Measurements from ENCODE around the gene KCNJ9. TPM values are rescaled to one million over a fixed set of nuclear protein-coding genes. Genes with fewer than 3 reads are reported as not detected.

The KCNJ9 gene
- total RNA-seq, 1 donor from 2014 or later, result not detected

DNA sequence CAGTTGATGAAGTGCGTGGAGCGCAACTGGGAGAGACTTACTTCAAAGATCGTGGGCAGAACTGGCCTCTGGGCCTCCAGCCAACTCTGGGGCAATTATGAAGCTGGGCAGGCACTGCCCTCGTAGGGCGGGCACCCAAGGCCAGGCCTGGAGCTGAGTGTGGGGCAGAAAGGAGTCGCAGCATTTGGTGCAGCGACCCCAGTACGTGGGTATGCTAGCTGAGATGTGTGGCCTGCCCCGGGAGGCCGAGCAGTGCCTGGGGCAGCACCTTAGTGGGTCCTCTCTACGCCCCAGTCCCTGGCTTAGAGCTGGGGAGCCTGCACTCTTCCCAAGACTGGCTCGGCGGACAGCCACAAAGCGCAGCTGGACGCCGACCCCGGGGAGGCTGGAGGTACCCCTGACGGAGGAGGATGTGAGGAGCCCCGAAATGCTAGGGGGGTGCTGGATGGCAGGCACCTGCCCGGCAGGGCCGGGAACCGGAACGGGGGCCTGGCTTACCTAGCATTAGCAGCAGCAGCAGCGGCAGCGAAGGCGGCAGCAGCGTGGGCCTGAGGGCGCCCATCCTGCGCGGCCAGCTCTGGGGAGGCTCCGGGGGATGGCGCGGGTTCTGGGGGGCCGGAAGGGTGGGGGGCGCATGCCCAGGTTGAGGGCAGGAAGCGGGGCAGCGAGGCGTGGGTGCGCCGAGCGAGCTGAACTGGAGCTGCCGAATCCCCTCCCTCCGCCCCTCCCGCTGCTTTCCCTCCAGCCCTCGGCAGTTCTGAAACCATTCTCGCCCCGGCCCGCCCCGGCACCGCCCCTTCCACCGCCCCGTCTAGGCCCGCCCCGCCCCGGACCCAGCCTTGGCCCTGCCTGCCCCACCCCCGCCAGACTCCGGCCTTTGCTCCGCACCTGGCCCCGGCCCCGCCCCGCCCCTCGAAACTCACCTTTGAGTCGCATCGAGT lies 16.8 kb downstream of the KCNJ9 start, which contains the start of gene IGSF8:
TSS of gene IGSF8 (minus strand) at position 709 of the 941 bp plus-strand sequence. CDS start at position 562, 147 bp downstream.
- TF ChIP-seq, protein P1, sequence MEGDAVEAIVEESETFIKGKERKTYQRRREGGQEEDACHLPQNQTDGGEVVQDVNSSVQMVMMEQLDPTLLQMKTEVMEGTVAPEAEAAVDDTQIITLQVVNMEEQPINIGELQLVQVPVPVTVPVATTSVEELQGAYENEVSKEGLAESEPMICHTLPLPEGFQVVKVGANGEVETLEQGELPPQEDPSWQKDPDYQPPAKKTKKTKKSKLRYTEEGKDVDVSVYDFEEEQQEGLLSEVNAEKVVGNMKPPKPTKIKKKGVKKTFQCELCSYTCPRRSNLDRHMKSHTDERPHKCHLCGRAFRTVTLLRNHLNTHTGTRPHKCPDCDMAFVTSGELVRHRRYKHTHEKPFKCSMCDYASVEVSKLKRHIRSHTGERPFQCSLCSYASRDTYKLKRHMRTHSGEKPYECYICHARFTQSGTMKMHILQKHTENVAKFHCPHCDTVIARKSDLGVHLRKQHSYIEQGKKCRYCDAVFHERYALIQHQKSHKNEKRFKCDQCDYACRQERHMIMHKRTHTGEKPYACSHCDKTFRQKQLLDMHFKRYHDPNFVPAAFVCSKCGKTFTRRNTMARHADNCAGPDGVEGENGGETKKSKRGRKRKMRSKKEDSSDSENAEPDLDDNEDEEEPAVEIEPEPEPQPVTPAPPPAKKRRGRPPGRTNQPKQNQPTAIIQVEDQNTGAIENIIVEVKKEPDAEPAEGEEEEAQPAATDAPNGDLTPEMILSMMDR (conservative IDR thresholded peaks at IDR 0.05; ENCODE audit: low read depth, low read length), result no peak
- H3K4me3 ChIP-seq (ENCODE audit: low read depth, low read length), result peak within 1 kb of the TSS; percentile 88
- DNase-seq (ENCODE audit: low read depth), result no peak

DNA sequence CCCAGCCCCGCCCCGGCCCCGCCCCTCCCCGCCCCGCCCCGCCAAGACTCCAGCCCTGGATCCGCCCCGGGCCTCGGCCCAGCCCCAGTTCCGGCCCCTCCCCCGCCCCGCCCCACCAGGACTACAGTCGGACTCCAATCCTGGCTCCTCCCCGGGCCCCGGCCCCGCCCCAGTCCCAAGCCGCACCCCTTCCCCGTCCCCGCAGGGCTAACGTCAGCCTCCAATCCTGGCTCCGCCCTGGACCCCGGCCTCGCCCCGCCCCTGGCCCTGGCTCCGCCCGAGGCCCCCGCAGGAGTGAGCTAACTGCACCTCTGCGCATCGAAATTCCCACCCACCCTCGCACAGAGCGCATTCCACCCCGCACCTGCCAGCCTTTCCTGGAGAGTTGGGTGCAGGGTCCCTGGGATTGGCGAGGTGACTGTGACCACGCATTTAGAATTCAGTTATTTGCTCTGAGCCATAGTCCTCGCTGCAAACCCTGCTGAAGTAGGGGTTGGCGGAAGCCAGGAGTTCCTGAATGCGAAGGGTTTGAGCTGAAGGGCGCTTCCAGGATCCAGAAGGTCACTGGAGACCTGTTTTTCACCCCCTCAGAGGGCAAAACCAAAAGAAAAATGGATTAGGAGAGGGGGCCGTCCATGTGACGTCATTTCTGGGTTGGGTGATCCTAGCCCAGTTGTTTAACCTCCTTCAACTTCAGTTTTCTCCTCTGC lies 17.7 kb downstream of the KCNJ9 start:
- no peak for DNase-seq (ENCODE audit: low read depth)
- TF ChIP-seq, protein P1 (conservative IDR thresholded peaks at IDR 0.05; ENCODE audit: low read depth, low read length), result no peak
- H3K4me3 ChIP-seq (ENCODE audit: low read depth, low read length), result peak overlapping the region; percentile 59

DNA sequence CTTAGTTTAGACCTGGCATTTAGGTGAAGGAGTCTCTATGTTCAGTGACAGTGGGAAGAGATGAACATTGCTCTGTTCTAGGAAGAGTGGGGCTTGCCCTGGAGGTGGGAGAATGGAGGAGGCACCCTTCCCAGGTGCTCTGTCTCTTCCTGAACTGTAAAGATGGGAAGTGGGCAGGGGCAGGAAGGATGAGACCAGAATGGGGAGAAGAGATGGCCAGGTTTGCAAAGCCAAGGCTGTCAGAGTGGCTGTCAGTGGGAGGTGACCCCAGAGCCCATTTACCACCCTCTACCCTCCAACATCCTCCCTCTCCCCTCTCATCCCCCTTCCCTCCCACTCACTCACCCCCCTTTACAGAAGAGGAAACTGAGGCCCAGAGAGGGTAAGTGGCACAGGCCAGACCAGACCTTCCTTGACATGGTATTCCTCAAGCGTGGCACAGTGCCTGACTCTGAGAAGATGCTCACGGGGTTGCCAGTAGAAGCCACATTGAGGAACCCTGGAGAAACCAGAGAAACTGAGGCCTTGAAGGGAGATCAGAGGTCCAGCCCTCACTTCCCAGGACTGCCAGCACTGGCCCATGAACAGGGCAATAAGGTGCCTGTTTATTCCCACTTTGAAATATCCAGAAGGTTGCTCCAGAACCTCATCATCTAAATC lies 18.5 kb downstream of the KCNJ9 start:
- H3K4me3 ChIP-seq (ENCODE audit: low read depth, low read length), result no peak overlapping the region
- no peak for DNase-seq (ENCODE audit: low read depth)
- TF ChIP-seq, protein P1 (conservative IDR thresholded peaks at IDR 0.05; ENCODE audit: low read depth, low read length), result no peak

DNA sequence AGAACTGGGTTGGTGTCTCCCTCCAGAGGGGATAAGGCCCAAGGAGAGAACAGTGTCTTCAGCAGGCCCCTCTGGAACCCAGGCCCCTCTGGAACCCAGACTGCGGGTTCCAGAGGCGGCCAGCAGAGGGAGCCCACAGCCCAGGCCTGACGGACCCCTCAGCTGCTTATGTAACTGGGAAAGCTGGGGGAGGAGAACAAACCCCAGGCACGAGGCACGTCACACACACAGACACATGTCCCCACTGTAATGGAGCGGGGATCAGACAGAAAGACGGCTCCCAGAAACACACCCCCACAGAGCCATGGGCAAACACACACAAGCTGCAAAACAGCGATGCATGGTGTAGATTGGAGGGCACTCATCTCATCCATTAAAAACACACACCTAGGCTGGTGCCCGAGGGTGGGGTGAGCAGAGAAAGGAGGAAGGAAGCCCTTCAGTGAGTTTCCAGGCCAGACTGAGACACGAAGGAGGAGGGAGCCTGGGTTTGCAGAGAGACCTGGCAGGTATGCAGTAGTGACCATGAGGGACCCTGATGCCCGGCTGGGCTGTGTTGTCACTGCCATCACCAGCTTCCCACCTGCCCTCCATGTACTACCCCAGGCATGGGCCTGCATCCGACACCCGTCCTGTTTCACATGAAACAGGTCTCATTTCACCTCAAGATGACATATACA lies 19.8 kb downstream of the KCNJ9 start:
- H3K4me3 ChIP-seq (ENCODE audit: low read depth, low read length), result peak overlapping the region; percentile 4
- no peak for DNase-seq (ENCODE audit: low read depth)
- TF ChIP-seq, protein P1 (conservative IDR thresholded peaks at IDR 0.05; ENCODE audit: low read depth, low read length), result peak; percentile 96

DNA sequence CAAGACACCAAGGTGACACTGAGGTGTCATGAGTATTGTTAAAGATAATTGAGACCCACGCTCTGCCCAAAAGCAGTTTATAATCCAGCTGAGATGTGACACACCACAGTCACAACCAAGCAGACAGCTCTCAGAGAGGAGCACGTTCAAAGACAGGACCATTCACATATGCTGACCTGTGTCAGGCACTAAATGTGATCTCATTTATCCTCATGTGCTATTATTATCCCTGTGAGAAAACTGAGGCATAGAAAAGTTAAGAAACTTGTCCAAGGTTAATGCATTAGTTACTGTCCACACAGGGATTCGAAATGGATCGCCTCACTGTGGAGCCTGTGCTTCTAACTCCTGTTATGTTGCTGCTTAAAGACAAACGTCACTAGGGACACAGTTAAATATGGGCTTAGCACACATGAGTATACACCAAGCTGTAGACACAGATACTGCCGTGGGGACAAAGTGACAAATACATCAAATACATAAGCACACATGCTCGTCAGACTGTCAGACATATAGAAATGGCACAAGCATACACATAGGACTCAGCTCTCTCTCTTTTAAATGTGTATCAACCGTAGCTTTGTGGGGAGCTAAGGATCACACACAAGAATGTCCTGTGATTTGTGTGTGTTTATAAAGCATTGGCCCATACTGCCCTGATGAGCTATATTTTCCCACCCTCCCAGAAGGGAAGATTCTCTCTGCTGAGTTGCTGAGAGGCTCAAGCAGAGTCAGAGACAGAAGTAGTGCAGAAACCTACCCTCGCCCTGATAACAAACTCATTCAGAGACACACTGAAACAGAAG lies 20.6 kb downstream of the KCNJ9 start:
- no peak overlapping the region for H3K4me3 ChIP-seq (ENCODE audit: low read depth, low read length)
- DNase-seq (ENCODE audit: low read depth), result no peak
- TF ChIP-seq, protein P1 (conservative IDR thresholded peaks at IDR 0.05; ENCODE audit: low read depth, low read length), result no peak

All from epithelial cell of proximal tubule (primary cell).